T-helper 22 cell (primary cell): ENCODE measurements around the gene CFAP74.
A peak's percentile ranks its signal among the peaks of the same experiment; 100 is the strongest.

Experiments used
- DNase-seq: peaks from one replicate; pipeline ENCODE4 v3.0.0-alpha.2; 2020; ENCODE audit warnings: low read depth

Gene CFAP74

GRCh38 chr1:2003541-2004131 lies at the start of gene CFAP74:
CFAP74 (minus strand) TSS chr1:2003786; CDS start chr1:1990956, 12,830 bp downstream.
- no peak for DNase-seq

- DNase-seq: no peak
These were observed 49.6 kb upstream of the CFAP74 start for GRCh38 chr1:2053217-2053616.

GRCh38 chr1:2052756-2053155 lies 49.2 kb upstream of the CFAP74 start:
- no peak for DNase-seq

- no peak for DNase-seq
These were observed 48.6 kb upstream of the CFAP74 start for GRCh38 chr1:2052054-2052679.

- DNase-seq: no peak
These were observed 47.5 kb upstream of the CFAP74 start for GRCh38 chr1:2050793-2051682.

GRCh38 chr1:2050461-2050792 lies 46.8 kb upstream of the CFAP74 start:
- DNase-seq: peak; percentile 48

GRCh38 chr1:2049718-2050431 lies 46.3 kb upstream of the CFAP74 start, which contains the start of gene PRKCZ:
PRKCZ (plus strand) TSS chr1:2050411; CDS start chr1:2050631, 220 bp downstream.
- DNase-seq: peak; percentile 88

- DNase-seq: no peak
These were observed 45.7 kb upstream of the CFAP74 start for GRCh38 chr1:2049225-2049717.

- DNase-seq: no peak
These were observed 44.5 kb upstream of the CFAP74 start for GRCh38 chr1:2047749-2048729.

- DNase-seq: no peak
These were observed 43.6 kb upstream of the CFAP74 start for GRCh38 chr1:2046953-2047748.

GRCh38 chr1:2046174-2046917 lies 42.8 kb upstream of the CFAP74 start:
- DNase-seq: no peak

GRCh38 chr1:2045468-2046173 lies 42.0 kb upstream of the CFAP74 start:
- no peak for DNase-seq

- DNase-seq: peak; percentile 58
These were observed 41.1 kb upstream of the CFAP74 start for GRCh38 chr1:2044510-2045319.

GRCh38 chr1:2043886-2044285 lies 40.3 kb upstream of the CFAP74 start:
- no peak for DNase-seq

- DNase-seq: no peak
These were observed 39.5 kb upstream of the CFAP74 start for GRCh38 chr1:2042830-2043773.

GRCh38 chr1:2041887-2042286 lies 38.3 kb upstream of the CFAP74 start:
- DNase-seq: no peak

GRCh38 chr1:2041305-2041704 lies 37.7 kb upstream of the CFAP74 start:
- DNase-seq: no peak
